Left ventricle myocardium inferior (tissue), 1 donor: Measurements from ENCODE around the gene TMEM18. TPM values are rescaled to one million over a fixed set of nuclear protein-coding genes. Genes with fewer than 3 reads are reported as not detected.

Source experiments
- DNase-seq: peaks from one replicate; pipeline ENCODE4 v3.0.0-alpha.2; 2020
- H3K27ac ChIP-seq: fragments of 200-600 bp; replicated peaks from 2 replicates; pipeline ENCODE4 v1.8.0; 2021
- H3K27me3 ChIP-seq: fragments of 200-600 bp; 2 replicates; pipeline ENCODE4 v1.8.0; 2021; ENCODE audit warnings: low read depth
- H3K36me3 ChIP-seq: fragments of 200-600 bp; 2 replicates; pipeline ENCODE4 v1.8.0; 2021
- H3K4me1 ChIP-seq: fragments of 200-600 bp; 2 replicates; pipeline ENCODE4 v1.8.0; 2021
- H3K4me3 ChIP-seq: fragments of 200-600 bp; 2 replicates; pipeline ENCODE4 v1.8.0; 2021; ENCODE audit warnings: mild to moderate bottlenecking, moderate library complexity
- H3K9me3 ChIP-seq: fragments of 200-600 bp; replicated peaks from 2 replicates; pipeline ENCODE4 v1.8.0; 2021
- CTCF ChIP-seq: fragments of 200-600 bp; IDR thresholded peaks from 2 replicates; pipeline ENCODE4 v1.8.0; 2021; ENCODE audit warnings: antibody characterized with exemption, mild to moderate bottlenecking, borderline replicate concordance
- intact Hi-C: fragments of 100-400 bp; cut with micrococcal nuclease; formaldehyde crosslinking; loops from one replicate; pipeline ENCODE4 v1.11.0; 2022
- total RNA-seq: library from RNA; stranded (reverse); fragmentation: NEBNext Ultra II Directional; extraction: Animal tissue kit (Norgen Biotek cat#: 25700); gene quantifications from one replicate; pipeline ENCODE4 v1.2.1, GENCODE V29; 2021
- donor health status: DM: no; HTN: yes; CAD: no; lungs with severe emphysema.

The TMEM18 gene
- total RNA-seq, 1 donor from 2014 or later = 10.4 TPM

DNA sequence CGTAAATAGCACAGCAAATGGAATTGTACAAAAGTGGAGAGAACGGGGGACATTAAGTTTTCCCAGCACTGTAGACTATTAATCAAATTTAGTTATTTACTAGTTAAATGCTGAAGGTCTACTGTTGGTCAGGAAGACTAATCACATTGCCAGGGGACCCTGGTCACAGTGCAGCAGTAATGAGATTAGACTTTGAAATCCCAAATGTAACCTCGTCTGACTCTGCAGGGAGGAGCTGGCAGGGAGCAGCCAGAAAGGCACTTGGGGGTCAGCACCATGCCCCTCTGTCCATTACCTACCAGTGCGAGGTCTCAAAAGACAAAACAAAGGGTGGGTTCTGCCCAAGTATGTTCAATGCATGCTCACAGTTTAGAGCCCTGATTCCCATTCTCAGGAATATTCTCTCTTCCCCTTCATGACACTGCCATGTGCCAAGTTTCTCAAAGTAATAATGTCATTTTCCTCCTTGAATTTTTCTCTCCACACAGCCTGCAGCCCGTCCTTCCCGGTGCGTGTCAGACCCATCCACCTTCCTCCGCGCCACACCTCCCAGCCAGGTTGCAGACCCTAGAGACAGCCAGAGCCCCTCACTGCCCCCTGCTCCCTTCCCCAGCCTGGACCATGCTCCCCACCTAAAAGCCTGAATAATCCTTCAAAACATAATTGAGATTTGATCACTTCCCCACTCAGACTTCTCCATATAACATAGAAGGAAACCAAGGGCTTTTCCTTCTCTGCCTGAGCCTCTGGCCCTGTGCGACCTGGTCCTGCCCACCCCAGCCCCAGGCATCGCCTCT lies 52.5 kb downstream of the TMEM18 start:
- intact Hi-C loops = no loop called here
- Histone ChIP-seq H3K9me3 (peaks cover 9% of the 10 kb centered on the region), H3K4me1 (no peaks in the 10 kb centered on the region), H3K27ac (no peak overlapping the region), H3K27me3 (peaks cover 40% of the 10 kb centered on the region), H3K36me3 (no peaks in the 10 kb centered on the region), H3K4me3 (no peak overlapping the region)
- DNase-seq = no peak
- TF ChIP-seq CTCF = no peak

DNA sequence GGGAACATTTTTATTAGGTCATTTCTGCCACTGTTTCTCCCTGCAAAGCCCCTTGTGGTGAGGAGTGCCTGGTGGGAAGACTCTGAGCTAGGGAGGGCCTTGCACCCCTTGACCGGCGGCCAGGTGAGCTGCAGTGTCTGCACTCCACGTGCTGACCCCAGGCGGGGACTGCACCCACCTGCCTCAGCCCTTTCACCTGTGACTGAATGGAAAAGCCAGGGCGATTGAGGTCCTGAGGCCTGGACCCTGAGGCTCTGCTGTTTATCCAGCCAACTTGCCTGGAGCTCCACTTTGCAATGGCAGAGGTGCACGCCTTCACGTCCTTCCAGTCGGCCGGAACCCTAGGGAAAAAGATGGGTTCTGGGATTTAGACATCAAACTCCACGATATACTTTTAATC lies 53.1 kb downstream of the TMEM18 start:
- intact Hi-C loops = no loop called here
- Histone ChIP-seq H3K27ac (no peak overlapping the region), H3K4me3 (no peak overlapping the region), H3K4me1 (no peaks in the 10 kb centered on the region), H3K36me3 (no peaks in the 10 kb centered on the region), H3K27me3 (peaks cover 37% of the 10 kb centered on the region), H3K9me3 (peaks cover 9% of the 10 kb centered on the region)
- no peak for DNase-seq
- TF ChIP-seq CTCF = no peak

DNA sequence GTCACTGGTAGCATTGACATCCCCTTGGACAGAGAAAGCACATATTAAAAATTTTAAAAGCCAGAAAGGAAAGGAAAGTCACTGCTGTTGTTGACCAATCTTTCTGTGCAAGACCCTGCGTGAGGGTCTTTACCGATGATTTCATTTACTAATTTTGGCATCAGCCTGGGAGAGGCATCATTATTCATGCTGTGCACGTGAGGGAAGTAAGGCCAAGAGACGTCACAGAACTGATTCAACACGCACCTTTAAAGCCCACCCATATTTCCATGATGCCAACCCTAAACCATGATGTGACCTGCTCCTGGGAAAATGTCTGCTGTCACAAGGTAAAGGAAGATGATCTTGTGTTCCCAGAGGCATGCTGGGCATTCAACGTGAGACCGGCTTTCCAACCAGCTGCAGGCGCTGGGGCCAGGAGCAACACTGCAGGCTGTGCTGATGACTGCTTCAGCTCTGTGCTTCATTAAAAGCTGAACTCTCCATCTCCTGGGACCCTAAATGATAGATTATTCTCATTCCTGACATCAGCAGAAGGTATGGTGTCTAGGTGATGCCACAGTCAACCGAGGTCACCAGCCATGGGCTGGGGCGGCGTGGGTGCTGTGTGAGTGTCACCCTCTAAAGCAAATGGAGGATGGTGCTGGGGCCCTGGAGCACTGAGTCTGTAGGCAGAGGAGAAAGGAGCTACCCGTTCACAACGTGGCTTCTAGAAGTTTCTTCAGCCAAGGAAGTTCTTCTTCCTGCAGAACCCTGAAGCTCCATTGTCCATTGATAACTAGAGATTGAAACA lies 53.9 kb downstream of the TMEM18 start:
- H3K27me3 ChIP-seq = peaks cover 30% of the 10 kb centered on the region
- intact Hi-C loops = no loop called here
- no peak overlapping the region for H3K4me3 ChIP-seq
- no peak for DNase-seq
- TF ChIP-seq CTCF = no peak
- no peaks in the 10 kb centered on the region for H3K4me1 ChIP-seq
- no peaks in the 10 kb centered on the region for H3K36me3 ChIP-seq
- H3K9me3 ChIP-seq = peaks cover 17% of the 10 kb centered on the region
- H3K27ac ChIP-seq = no peak overlapping the region

DNA sequence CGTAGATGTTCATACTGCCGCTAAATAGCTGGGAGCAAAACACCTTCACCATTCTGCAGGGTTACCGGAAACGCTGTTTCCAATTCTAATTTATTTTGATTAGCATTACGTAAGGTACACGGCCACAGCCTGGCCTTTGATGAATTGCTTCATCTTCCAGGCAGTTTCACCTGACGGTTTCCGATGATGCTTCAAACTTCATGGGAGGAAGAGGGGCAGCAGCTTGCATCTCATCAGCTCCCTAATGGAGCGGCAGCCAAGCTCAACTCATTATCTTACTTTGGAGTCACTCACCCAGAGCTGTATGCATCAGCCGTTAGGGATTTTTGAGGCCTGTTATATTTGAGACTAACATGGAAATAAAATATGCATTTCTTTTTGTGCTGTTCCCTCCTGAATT lies 54.8 kb downstream of the TMEM18 start:
- H3K9me3 ChIP-seq = peaks cover 26% of the 10 kb centered on the region
- no peaks in the 10 kb centered on the region for H3K4me1 ChIP-seq
- no peak overlapping the region for H3K27ac ChIP-seq
- H3K27me3 ChIP-seq = peaks cover 28% of the 10 kb centered on the region
- no peak overlapping the region for H3K4me3 ChIP-seq
- no peaks in the 10 kb centered on the region for H3K36me3 ChIP-seq
- intact Hi-C loops = no loop called here
- no peak for TF ChIP-seq CTCF
- no peak for DNase-seq

DNA sequence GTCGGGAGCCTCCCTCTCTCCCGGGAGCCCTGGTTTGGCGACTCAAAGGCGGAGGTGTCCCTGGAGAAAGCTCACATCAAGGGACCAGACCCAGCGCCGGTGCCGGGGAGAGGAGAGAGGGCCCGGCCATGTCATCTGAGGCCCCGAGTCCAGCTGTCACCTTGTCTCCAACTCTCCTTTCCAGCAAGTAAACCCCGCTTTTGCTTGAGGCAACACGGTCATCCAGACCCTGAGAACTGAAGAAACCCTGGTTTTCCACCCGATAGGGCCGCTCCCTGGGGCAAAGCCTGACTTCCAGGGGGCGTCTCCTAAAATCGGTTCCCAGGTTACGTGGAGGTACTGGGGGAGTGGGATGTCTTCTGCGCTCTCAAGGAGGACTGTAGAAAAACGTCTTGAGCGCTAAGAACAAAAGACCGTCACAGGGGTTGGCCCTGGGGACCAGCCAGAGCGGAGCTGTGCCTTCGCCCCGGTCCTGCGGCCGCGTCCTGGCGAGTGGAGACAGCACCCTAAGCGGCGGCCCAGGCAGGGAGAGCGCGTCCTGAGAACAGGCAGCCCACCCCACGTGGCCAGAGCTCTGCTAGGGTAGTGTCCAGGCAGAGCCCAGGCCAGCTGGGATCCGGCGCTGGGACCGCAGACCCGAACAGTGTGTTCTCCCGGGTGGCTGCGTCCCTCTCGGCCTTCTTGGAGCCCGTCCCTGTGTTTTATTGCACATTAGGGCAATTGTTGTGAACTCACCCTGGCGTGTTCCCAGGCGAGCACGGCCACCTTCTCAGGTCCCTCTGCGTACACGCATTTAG lies 55.7 kb downstream of the TMEM18 start:
- H3K9me3 ChIP-seq = peaks cover 29% of the 10 kb centered on the region
- H3K36me3 ChIP-seq = no peaks in the 10 kb centered on the region
- no peak overlapping the region for H3K27ac ChIP-seq
- H3K27me3 ChIP-seq = peaks cover 22% of the 10 kb centered on the region
- H3K4me3 ChIP-seq = no peak overlapping the region
- no peaks in the 10 kb centered on the region for H3K4me1 ChIP-seq
- intact Hi-C loops = no loop called here
- TF ChIP-seq CTCF = no peak
- DNase-seq = no peak
